ENCODE results near the gene TFB2M. TPM values are rescaled to one million over a fixed set of nuclear protein-coding genes. Genes with fewer than 3 reads are reported as not detected.

The TFB2M gene
- total and polyA plus RNA-seq, 2 of the 13 experiments (the other 11 are each of a cell fraction or from before 2014, with no cell fraction given) = 15.7 to 31.4 TPM

DNA sequence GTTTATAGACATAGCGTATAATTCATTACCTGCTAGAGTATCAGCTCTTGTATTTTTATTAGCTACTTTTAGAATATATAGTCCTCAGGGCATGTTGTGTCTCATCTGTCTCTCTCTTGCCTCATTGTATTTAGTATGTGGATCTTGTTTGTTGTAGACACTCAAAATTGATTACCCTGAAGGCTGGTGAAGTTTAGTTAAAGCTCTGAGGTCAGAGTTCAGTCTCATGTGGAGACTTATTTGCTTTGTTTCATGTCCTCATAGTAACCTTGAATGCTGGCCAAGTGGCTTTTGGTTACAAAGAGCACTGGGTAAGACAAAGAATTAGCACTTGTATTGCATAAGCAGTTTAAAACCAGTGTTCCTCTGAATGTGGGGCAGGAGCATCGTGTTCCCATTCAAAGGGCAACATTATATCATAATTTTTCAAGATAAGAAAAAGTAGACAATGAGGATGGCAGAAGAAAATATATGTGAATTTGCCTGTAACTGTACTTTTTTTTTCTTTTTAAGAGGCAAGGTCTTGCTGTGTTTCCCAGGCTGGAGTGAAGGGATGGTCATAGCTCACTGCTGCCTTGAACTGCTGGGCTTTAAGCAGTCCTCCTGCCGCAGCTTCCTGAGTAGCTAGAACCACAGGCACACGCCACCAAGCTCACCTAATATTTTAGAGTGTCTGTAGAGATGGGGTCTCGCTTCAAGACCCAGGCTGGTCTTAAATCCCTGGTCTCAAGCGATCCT is 17.6 kb upstream of the TFB2M start (continued):
- TF ChIP-seq, protein P1, sequence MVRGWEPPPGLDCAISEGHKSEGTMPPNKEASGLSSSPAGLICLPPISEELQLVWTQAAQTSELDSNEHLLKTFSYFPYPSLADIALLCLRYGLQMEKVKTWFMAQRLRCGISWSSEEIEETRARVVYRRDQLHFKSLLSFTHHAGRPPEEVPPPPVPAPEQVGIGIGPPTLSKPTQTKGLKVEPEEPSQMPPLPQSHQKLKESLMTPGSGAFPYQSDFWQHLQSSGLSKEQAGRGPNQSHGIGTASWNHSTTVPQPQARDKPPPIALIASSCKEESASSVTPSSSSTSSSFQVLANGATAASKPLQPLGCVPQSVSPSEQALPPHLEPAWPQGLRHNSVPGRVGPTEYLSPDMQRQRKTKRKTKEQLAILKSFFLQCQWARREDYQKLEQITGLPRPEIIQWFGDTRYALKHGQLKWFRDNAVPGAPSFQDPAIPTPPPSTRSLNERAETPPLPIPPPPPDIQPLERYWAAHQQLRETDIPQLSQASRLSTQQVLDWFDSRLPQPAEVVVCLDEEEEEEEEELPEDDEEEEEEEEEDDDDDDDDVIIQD (CRISPR knock-in tag; IDR thresholded peaks at IDR 0.05; ENCODE audit: low read depth) = peak; percentile 76; the same call in 1 of the 2 replicates
- peak; percentile 64; the same call in 1 of the 2 replicates for TF ChIP-seq IRF2 (CRISPR knock-in tag; IDR thresholded peaks at IDR 0.05)
- TF ChIP-seq, protein P2, sequence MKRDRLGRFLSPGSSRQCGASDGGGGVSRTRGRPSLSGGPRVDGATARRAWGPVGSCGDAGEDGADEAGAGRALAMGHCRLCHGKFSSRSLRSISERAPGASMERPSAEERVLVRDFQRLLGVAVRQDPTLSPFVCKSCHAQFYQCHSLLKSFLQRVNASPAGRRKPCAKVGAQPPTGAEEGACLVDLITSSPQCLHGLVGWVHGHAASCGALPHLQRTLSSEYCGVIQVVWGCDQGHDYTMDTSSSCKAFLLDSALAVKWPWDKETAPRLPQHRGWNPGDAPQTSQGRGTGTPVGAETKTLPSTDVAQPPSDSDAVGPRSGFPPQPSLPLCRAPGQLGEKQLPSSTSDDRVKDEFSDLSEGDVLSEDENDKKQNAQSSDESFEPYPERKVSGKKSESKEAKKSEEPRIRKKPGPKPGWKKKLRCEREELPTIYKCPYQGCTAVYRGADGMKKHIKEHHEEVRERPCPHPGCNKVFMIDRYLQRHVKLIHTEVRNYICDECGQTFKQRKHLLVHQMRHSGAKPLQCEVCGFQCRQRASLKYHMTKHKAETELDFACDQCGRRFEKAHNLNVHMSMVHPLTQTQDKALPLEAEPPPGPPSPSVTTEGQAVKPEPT (CRISPR knock-in tag; IDR thresholded peaks at IDR 0.05; ENCODE audit: low read depth) = no peak
- TF ChIP-seq SNAPC2 (CRISPR knock-in tag; IDR thresholded peaks at IDR 0.05) = 0 out of 2 replicates have a peak, but pooled peaks have one; percentile 50
- TF ChIP-seq, protein P3, sequence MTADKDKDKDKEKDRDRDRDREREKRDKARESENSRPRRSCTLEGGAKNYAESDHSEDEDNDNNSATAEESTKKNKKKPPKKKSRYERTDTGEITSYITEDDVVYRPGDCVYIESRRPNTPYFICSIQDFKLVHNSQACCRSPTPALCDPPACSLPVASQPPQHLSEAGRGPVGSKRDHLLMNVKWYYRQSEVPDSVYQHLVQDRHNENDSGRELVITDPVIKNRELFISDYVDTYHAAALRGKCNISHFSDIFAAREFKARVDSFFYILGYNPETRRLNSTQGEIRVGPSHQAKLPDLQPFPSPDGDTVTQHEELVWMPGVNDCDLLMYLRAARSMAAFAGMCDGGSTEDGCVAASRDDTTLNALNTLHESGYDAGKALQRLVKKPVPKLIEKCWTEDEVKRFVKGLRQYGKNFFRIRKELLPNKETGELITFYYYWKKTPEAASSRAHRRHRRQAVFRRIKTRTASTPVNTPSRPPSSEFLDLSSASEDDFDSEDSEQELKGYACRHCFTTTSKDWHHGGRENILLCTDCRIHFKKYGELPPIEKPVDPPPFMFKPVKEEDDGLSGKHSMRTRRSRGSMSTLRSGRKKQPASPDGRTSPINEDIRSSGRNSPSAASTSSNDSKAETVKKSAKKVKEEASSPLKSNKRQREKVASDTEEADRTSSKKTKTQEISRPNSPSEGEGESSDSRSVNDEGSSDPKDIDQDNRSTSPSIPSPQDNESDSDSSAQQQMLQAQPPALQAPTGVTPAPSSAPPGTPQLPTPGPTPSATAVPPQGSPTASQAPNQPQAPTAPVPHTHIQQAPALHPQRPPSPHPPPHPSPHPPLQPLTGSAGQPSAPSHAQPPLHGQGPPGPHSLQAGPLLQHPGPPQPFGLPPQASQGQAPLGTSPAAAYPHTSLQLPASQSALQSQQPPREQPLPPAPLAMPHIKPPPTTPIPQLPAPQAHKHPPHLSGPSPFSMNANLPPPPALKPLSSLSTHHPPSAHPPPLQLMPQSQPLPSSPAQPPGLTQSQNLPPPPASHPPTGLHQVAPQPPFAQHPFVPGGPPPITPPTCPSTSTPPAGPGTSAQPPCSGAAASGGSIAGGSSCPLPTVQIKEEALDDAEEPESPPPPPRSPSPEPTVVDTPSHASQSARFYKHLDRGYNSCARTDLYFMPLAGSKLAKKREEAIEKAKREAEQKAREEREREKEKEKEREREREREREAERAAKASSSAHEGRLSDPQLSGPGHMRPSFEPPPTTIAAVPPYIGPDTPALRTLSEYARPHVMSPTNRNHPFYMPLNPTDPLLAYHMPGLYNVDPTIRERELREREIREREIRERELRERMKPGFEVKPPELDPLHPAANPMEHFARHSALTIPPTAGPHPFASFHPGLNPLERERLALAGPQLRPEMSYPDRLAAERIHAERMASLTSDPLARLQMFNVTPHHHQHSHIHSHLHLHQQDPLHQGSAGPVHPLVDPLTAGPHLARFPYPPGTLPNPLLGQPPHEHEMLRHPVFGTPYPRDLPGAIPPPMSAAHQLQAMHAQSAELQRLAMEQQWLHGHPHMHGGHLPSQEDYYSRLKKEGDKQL (CRISPR knock-in tag; IDR thresholded peaks at IDR 0.05; ENCODE audit: low read depth) = peak; percentile 87
- TF ChIP-seq ZNF891 (CRISPR knock-in tag; IDR thresholded peaks at IDR 0.05) = no peak
- TF ChIP-seq MBD4 (IDR thresholded peaks at IDR 0.05; ENCODE audit: borderline replicate concordance, low read length) = peak; percentile 91; the same call in 1 of the 2 replicates
- TF ChIP-seq RFXAP (CRISPR knock-in tag; IDR thresholded peaks at IDR 0.05; ENCODE audit: borderline replicate concordance) = 0 out of 2 replicates have a peak, but pooled peaks have one; percentile 28
- no peak for TF ChIP-seq PLRG1 (conservative IDR thresholded peaks at IDR 0.05)
- TF ChIP-seq, protein P4, sequence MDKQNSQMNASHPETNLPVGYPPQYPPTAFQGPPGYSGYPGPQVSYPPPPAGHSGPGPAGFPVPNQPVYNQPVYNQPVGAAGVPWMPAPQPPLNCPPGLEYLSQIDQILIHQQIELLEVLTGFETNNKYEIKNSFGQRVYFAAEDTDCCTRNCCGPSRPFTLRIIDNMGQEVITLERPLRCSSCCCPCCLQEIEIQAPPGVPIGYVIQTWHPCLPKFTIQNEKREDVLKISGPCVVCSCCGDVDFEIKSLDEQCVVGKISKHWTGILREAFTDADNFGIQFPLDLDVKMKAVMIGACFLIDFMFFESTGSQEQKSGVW (CRISPR knock-in tag; IDR thresholded peaks at IDR 0.05; ENCODE audit: borderline replicate concordance) = no peak
- TF ChIP-seq ZSCAN29 (CRISPR knock-in tag; conservative IDR thresholded peaks at IDR 0.05) = 0 out of 2 replicates have a peak, but pooled peaks have one; percentile 25
- TF ChIP-seq, protein P5, sequence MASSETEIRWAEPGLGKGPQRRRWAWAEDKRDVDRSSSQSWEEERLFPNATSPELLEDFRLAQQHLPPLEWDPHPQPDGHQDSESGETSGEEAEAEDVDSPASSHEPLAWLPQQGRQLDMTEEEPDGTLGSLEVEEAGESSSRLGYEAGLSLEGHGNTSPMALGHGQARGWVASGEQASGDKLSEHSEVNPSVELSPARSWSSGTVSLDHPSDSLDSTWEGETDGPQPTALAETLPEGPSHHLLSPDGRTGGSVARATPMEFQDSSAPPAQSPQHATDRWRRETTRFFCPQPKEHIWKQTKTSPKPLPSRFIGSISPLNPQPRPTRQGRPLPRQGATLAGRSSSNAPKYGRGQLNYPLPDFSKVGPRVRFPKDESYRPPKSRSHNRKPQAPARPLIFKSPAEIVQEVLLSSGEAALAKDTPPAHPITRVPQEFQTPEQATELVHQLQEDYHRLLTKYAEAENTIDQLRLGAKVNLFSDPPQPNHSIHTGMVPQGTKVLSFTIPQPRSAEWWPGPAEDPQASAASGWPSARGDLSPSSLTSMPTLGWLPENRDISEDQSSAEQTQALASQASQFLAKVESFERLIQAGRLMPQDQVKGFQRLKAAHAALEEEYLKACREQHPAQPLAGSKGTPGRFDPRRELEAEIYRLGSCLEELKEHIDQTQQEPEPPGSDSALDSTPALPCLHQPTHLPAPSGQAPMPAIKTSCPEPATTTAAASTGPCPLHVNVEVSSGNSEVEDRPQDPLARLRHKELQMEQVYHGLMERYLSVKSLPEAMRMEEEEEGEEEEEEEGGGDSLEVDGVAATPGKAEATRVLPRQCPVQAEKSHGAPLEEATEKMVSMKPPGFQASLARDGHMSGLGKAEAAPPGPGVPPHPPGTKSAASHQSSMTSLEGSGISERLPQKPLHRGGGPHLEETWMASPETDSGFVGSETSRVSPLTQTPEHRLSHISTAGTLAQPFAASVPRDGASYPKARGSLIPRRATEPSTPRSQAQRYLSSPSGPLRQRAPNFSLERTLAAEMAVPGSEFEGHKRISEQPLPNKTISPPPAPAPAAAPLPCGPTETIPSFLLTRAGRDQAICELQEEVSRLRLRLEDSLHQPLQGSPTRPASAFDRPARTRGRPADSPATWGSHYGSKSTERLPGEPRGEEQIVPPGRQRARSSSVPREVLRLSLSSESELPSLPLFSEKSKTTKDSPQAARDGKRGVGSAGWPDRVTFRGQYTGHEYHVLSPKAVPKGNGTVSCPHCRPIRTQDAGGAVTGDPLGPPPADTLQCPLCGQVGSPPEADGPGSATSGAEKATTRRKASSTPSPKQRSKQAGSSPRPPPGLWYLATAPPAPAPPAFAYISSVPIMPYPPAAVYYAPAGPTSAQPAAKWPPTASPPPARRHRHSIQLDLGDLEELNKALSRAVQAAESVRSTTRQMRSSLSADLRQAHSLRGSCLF (CRISPR knock-in tag; IDR thresholded peaks at IDR 0.05; ENCODE audit: borderline replicate concordance) = no peak
